ENCODE results near the gene GARIN5A. TPM values are rescaled to one million over a fixed set of nuclear protein-coding genes. Genes with fewer than 3 reads are reported as not detected.

Gene GARIN5A
- total RNA-seq, 5 donors from 2014 or later (not counting 1 experiment from before 2014, with no cell fraction given), result 0.60 to 1.2 (median 0.67) TPM; not detected in 1

GRCh38 chr19:50509366-50509765, 32.7 kb upstream of the GARIN5A start:
- peaks cover 0 to 25% of the 10 kb centered on the region in 2 experiments for H3K27me3 ChIP-seq (replicated peaks in 1 of 2; ENCODE audit: control insufficient read depth in 2 of 2, extremely low read depth in 1 of 2, insufficient read depth in 2 of 2, low read length in 1 of 2)
- H3K4me3 ChIP-seq (ENCODE audit: control insufficient read depth in 1 of 2, extremely low read depth in 1 of 2, low read length in 1 of 2), result no peak overlapping the region
- WGBS (ENCODE audit: insufficient coverage), result 88% methylated on average over 11 of the region's 11 CpGs
- Mint-ChIP-seq H3K4me1 (peaks cover 14 to 23% (median 18%) of the 10 kb centered on the region in 3 donors), H3K27ac (peak overlapping the region in 1 of 2 donors; percentile 49), H3K36me3 (no peaks in the 10 kb centered on the region), H3K9me3 (no peaks in the 10 kb centered on the region), H3K4me3 (peak overlapping the region; percentile 9 to 72 (median 58)), H3K27me3 (peaks cover 0 to 5% of the 10 kb centered on the region in 2 donors)
- ATAC-seq (replicated peaks in 1 of 4) (no peak), DNase-seq (no peak)
- H3K4me1 ChIP-seq (ENCODE audit: control insufficient read depth in 1 of 2, extremely low read depth in 1 of 2, insufficient read depth in 2 of 2, low read length in 2 of 2), result peaks cover 2 to 22% of the 10 kb centered on the region in 2 experiments
- CTCF ChIA-PET, result interaction anchor here in 1 of 2 donors (0.6 kb wide), 1 partner anchor 133 kb away, joined by 3 read pairs; the partner anchor contains the start of gene NR1H2
- H3K9me3 ChIP-seq, result no peaks in the 10 kb centered on the region
- H3K27ac ChIP-seq (ENCODE audit: low read length), result no peak overlapping the region
- no peaks in the 10 kb centered on the region for H3K36me3 ChIP-seq (ENCODE audit: control insufficient read depth in 2 of 2, extremely low read depth in 1 of 2, insufficient read depth in 1 of 2, low read length in 1 of 2)
- POLR2A ChIA-PET, result interaction anchor here in 1 of 2 donors (0.6 kb wide), 1 partner anchor 21 kb away, joined by 5 read pairs; no protein-coding TSS in a partner anchor

GRCh38 chr19:50508843-50509190, 32.2 kb upstream of the GARIN5A start:
- H3K4me1 Mint-ChIP-seq, result peaks cover 14 to 23% (median 18%) of the 10 kb centered on the region in 3 donors
- H3K27me3 ChIP-seq (replicated peaks in 1 of 2; ENCODE audit: control insufficient read depth in 2 of 2, extremely low read depth in 1 of 2, insufficient read depth in 2 of 2, low read length in 1 of 2), result peaks cover 0 to 20% of the 10 kb centered on the region in 2 experiments
- no peaks in the 10 kb centered on the region for H3K36me3 ChIP-seq (ENCODE audit: control insufficient read depth in 2 of 2, extremely low read depth in 1 of 2, insufficient read depth in 1 of 2, low read length in 1 of 2)
- POLR2A ChIA-PET, result no interaction called here
- no peaks in the 10 kb centered on the region for H3K36me3 Mint-ChIP-seq
- WGBS (ENCODE audit: insufficient coverage), result 100% methylated on average over 2 of the region's 3 CpGs
- no peaks in the 10 kb centered on the region for H3K9me3 ChIP-seq
- no peak overlapping the region for H3K27ac ChIP-seq (ENCODE audit: low read length)
- DNase-seq (no peak), ATAC-seq (replicated peaks in 1 of 4) (no peak)
- peaks cover 2 to 22% of the 10 kb centered on the region in 2 experiments for H3K4me1 ChIP-seq (ENCODE audit: control insufficient read depth in 1 of 2, extremely low read depth in 1 of 2, insufficient read depth in 2 of 2, low read length in 2 of 2)
- H3K4me3 Mint-ChIP-seq, result peak overlapping the region in 2 of 3 donors; percentile 54 to 72
- no peak overlapping the region for H3K27ac Mint-ChIP-seq
- H3K27me3 Mint-ChIP-seq, result peaks cover 0 to 5% of the 10 kb centered on the region in 2 donors
- H3K4me3 ChIP-seq (ENCODE audit: control insufficient read depth in 1 of 2, extremely low read depth in 1 of 2, low read length in 1 of 2), result no peak overlapping the region
- no peaks in the 10 kb centered on the region for H3K9me3 Mint-ChIP-seq
- CTCF ChIA-PET, result interaction anchor here in 1 of 2 donors (0.6 kb wide), 1 partner anchor 133 kb away, joined by 3 read pairs; the partner anchor contains the start of gene NR1H2

GRCh38 chr19:50507376-50507775, 30.7 kb upstream of the GARIN5A start:
- 84% methylated on average over 2 of the region's 8 CpGs for WGBS (ENCODE audit: insufficient coverage)
- CTCF ChIA-PET, result no interaction called here
- peaks cover 2 to 22% of the 10 kb centered on the region in 2 experiments for H3K4me1 ChIP-seq (ENCODE audit: control insufficient read depth in 1 of 2, extremely low read depth in 1 of 2, insufficient read depth in 2 of 2, low read length in 2 of 2)
- Mint-ChIP-seq H3K9me3 (no peaks in the 10 kb centered on the region), H3K36me3 (no peaks in the 10 kb centered on the region), H3K4me1 (peaks cover 14 to 23% (median 18%) of the 10 kb centered on the region in 3 donors), H3K27ac (no peak overlapping the region), H3K4me3 (no peak overlapping the region), H3K27me3 (peaks cover 0 to 2% of the 10 kb centered on the region in 2 donors)
- DNase-seq (no peak), ATAC-seq (replicated peaks in 1 of 4) (no peak)
- H3K27me3 ChIP-seq (replicated peaks in 1 of 2; ENCODE audit: control insufficient read depth in 2 of 2, extremely low read depth in 1 of 2, insufficient read depth in 2 of 2, low read length in 1 of 2), result peaks cover 0 to 8% of the 10 kb centered on the region in 2 experiments
- POLR2A ChIA-PET, result no interaction called here
- H3K9me3 ChIP-seq, result no peaks in the 10 kb centered on the region
- H3K4me3 ChIP-seq (ENCODE audit: control insufficient read depth in 1 of 2, extremely low read depth in 1 of 2, low read length in 1 of 2), result no peak overlapping the region
- H3K36me3 ChIP-seq (ENCODE audit: control insufficient read depth in 2 of 2, extremely low read depth in 1 of 2, insufficient read depth in 1 of 2, low read length in 1 of 2), result no peaks in the 10 kb centered on the region
- no peak overlapping the region for H3K27ac ChIP-seq (ENCODE audit: low read length)

- 96% methylated on average over 6 of the region's 10 CpGs for WGBS (ENCODE audit: insufficient coverage)
- Mint-ChIP-seq H3K36me3 (no peaks in the 10 kb centered on the region), H3K4me3 (no peak overlapping the region), H3K9me3 (no peaks in the 10 kb centered on the region), H3K4me1 (peaks cover 12 to 21% (median 15%) of the 10 kb centered on the region in 3 donors), H3K27me3 (peaks cover 0 to 2% of the 10 kb centered on the region in 2 donors), H3K27ac (no peak overlapping the region)
- ChIA-PET POLR2A (no interaction called here), CTCF (no interaction called here)
- Histone ChIP-seq H3K4me3 (ENCODE audit: control insufficient read depth in 1 of 2, extremely low read depth in 1 of 2, low read length in 1 of 2) (no peak overlapping the region), H3K9me3 (no peaks in the 10 kb centered on the region), H3K27ac (ENCODE audit: low read length) (no peak overlapping the region), H3K4me1 (ENCODE audit: control insufficient read depth in 1 of 2, extremely low read depth in 1 of 2, insufficient read depth in 2 of 2, low read length in 2 of 2) (peaks cover 2 to 15% of the 10 kb centered on the region in 2 experiments), H3K36me3 (ENCODE audit: control insufficient read depth in 2 of 2, extremely low read depth in 1 of 2, insufficient read depth in 1 of 2, low read length in 1 of 2) (no peaks in the 10 kb centered on the region), H3K27me3 (replicated peaks in 1 of 2; ENCODE audit: control insufficient read depth in 2 of 2, extremely low read depth in 1 of 2, insufficient read depth in 2 of 2, low read length in 1 of 2) (peaks cover 0 to 3% of the 10 kb centered on the region in 2 experiments)
- ATAC-seq (replicated peaks in 1 of 4) (no peak), DNase-seq (no peak)
These were observed 30.1 kb upstream of the GARIN5A start for GRCh38 chr19:50506700-50507099.

GRCh38 chr19:50505856-50506611, 29.4 kb upstream of the GARIN5A start:
- Histone ChIP-seq H3K9me3 (no peaks in the 10 kb centered on the region), H3K4me1 (ENCODE audit: control insufficient read depth in 1 of 2, extremely low read depth in 1 of 2, insufficient read depth in 2 of 2, low read length in 2 of 2) (peaks cover 2 to 11% of the 10 kb centered on the region in 2 experiments), H3K36me3 (ENCODE audit: control insufficient read depth in 2 of 2, extremely low read depth in 1 of 2, insufficient read depth in 1 of 2, low read length in 1 of 2) (no peaks in the 10 kb centered on the region), H3K4me3 (ENCODE audit: control insufficient read depth in 1 of 2, extremely low read depth in 1 of 2, low read length in 1 of 2) (no peak overlapping the region), H3K27ac (ENCODE audit: low read length) (no peak overlapping the region), H3K27me3 (replicated peaks in 1 of 2; ENCODE audit: control insufficient read depth in 2 of 2, extremely low read depth in 1 of 2, insufficient read depth in 2 of 2, low read length in 1 of 2) (no peaks in the 10 kb centered on the region)
- ATAC-seq (replicated peaks in 1 of 4) (no peak), DNase-seq (no peak)
- H3K9me3 Mint-ChIP-seq, result no peaks in the 10 kb centered on the region
- ChIA-PET CTCF (no interaction called here), POLR2A (no interaction called here)
- peaks cover 7 to 16% (median 8%) of the 10 kb centered on the region in 3 donors for H3K4me1 Mint-ChIP-seq
- H3K27ac Mint-ChIP-seq, result no peak overlapping the region
- no peak overlapping the region for H3K4me3 Mint-ChIP-seq
- WGBS (ENCODE audit: insufficient coverage), result 96% methylated on average over 17 of the region's 30 CpGs
- H3K27me3 Mint-ChIP-seq, result no peaks in the 10 kb centered on the region
- H3K36me3 Mint-ChIP-seq, result no peaks in the 10 kb centered on the region

GRCh38 chr19:50501568-50502475, 25.2 kb upstream of the GARIN5A start:
- Mint-ChIP-seq H3K27ac (no peak overlapping the region), H3K27me3 (no peaks in the 10 kb centered on the region), H3K4me1 (no peaks in the 10 kb centered on the region), H3K9me3 (no peaks in the 10 kb centered on the region), H3K36me3 (no peaks in the 10 kb centered on the region), H3K4me3 (no peak overlapping the region)
- POLR2A ChIA-PET, result no interaction called here
- H3K4me3 ChIP-seq (ENCODE audit: control insufficient read depth in 1 of 2, extremely low read depth in 1 of 2, low read length in 1 of 2), result no peak overlapping the region
- no peaks in the 10 kb centered on the region for H3K36me3 ChIP-seq (ENCODE audit: control insufficient read depth in 2 of 2, extremely low read depth in 1 of 2, insufficient read depth in 1 of 2, low read length in 1 of 2)
- H3K4me1 ChIP-seq (ENCODE audit: control insufficient read depth in 1 of 2, extremely low read depth in 1 of 2, insufficient read depth in 2 of 2, low read length in 2 of 2), result no peaks in the 10 kb centered on the region
- H3K27ac ChIP-seq (ENCODE audit: low read length), result no peak overlapping the region
- H3K27me3 ChIP-seq (replicated peaks in 1 of 2; ENCODE audit: control insufficient read depth in 2 of 2, extremely low read depth in 1 of 2, insufficient read depth in 2 of 2, low read length in 1 of 2), result no peaks in the 10 kb centered on the region
- no peak for ATAC-seq (replicated peaks in 1 of 4)
- 82% methylated on average over 15 of the region's 25 CpGs for WGBS (ENCODE audit: insufficient coverage)
- CTCF ChIA-PET, result no interaction called here
- no peaks in the 10 kb centered on the region for H3K9me3 ChIP-seq
- no peak for DNase-seq
